Cardiac muscle cell (in vitro differentiated cells and primary cell): ENCODE data around the gene NME7. TPM values are rescaled to one million over a fixed set of nuclear protein-coding genes. Genes with fewer than 3 reads are reported as not detected.
"Not testable (repeated sequence)": the region's sequence is repeated elsewhere in the genome, so short reads cannot be mapped to it uniquely, and the experiment has no call there.

Experiments
- DNase-seq, 2 donors: peaks; one replicate each; pipeline versions ENCODE4 v3.0.0 to v3.0.0-alpha.2; 2010 to 2017; ENCODE audit warnings: low read depth in 1 of 2, low spot score in 1 of 2
- H3K27ac ChIP-seq: fragments of 200-600 bp; sonication (generic); 2 replicates; pipeline ENCODE4 v1.5.1; 2016
- H3K27me3 ChIP-seq: fragments of 200-600 bp; sonication (generic); 2 replicates; pipeline ENCODE4 v1.6.0; 2016; ENCODE audit warnings: control low read depth
- H3K36me3 ChIP-seq: fragments of 200-600 bp; sonication (generic); 2 replicates; pipeline ENCODE4 v1.5.1; 2016; ENCODE audit warnings: control low read depth
- H3K4me1 ChIP-seq: fragments of 200-600 bp; sonication (generic); 2 replicates; pipeline ENCODE4 v1.8.1; 2017; ENCODE audit warnings: low read depth, mild to moderate bottlenecking, mixed run types
- H3K4me3 ChIP-seq: fragments of 200-600 bp; sonication (generic); 2 replicates; pipeline ENCODE4 v1.5.1; 2016; ENCODE audit warnings: mild to moderate bottlenecking
- H3K9me3 ChIP-seq: fragments of 200-600 bp; sonication (generic); 2 replicates; pipeline ENCODE4 v1.5.1; 2017; ENCODE audit warnings: low read depth, mild to moderate bottlenecking, control low read depth
- CTCF ChIP-seq: IDR thresholded peaks from 2 replicates; pipeline ENCODE4 v1.5.1; 2012; ENCODE audit warnings: low read depth, mild to moderate bottlenecking, low read length
- polyA plus RNA-seq: library from polyadenylated mRNA; unstranded; fragments of >200 nt; fragmentation: Nextera tagmentation; extraction: Ambion mirVana; gene quantifications from 2 replicates; pipeline ENCODE4 v1.2.1, GENCODE V29; 2016
- total RNA-seq: library from RNA; depleted of rRNA; stranded (reverse); fragments of >200 nt; gene quantifications from 2 replicates; pipeline ENCODE4 v1.2.3, GENCODE V29; 2016

The NME7 gene
- total and polyA plus RNA-seq, 2 experiments from 2014 or later = 10.1 to 110 TPM

GRCh38 chr1:169339773-169340172, 27.8 kb downstream of the NME7 start:
- Histone ChIP-seq H3K27ac (no peak overlapping the region), H3K4me1 (no peaks in the 10 kb centered on the region), H3K9me3 (no peaks in the 10 kb centered on the region), H3K4me3 (no peak overlapping the region), H3K27me3 (no peaks in the 10 kb centered on the region), H3K36me3 (no peaks in the 10 kb centered on the region)
- no peak for DNase-seq
- TF ChIP-seq CTCF = no peak

- Histone ChIP-seq H3K4me1 (no peaks in the 10 kb centered on the region), H3K27me3 (no peaks in the 10 kb centered on the region), H3K27ac (no peak overlapping the region), H3K4me3 (no peak overlapping the region), H3K36me3 (no peaks in the 10 kb centered on the region), H3K9me3 (no peaks in the 10 kb centered on the region)
- TF ChIP-seq CTCF = no peak
- DNase-seq = no peak
These were observed 29.0 kb downstream of the NME7 start for GRCh38 chr1:169338617-169339016.

GRCh38 chr1:169336947-169337715, 30.5 kb downstream of the NME7 start:
- not testable (repeated sequence) for H3K27ac ChIP-seq, H3K36me3 ChIP-seq, DNase-seq, H3K9me3 ChIP-seq, H3K27me3 ChIP-seq, H3K4me1 ChIP-seq, H3K4me3 ChIP-seq

- not testable (repeated sequence) for H3K27ac ChIP-seq, H3K27me3 ChIP-seq, H3K4me3 ChIP-seq, H3K4me1 ChIP-seq, H3K9me3 ChIP-seq, DNase-seq, H3K36me3 ChIP-seq
These were observed 32.9 kb downstream of the NME7 start for GRCh38 chr1:169334727-169335126.

- Histone ChIP-seq H3K9me3 (no peaks in the 10 kb centered on the region), H3K36me3 (no peaks in the 10 kb centered on the region), H3K4me1 (no peaks in the 10 kb centered on the region), H3K27ac (no peak overlapping the region), H3K27me3 (no peaks in the 10 kb centered on the region), H3K4me3 (no peak overlapping the region)
- no peak for DNase-seq
- no peak for TF ChIP-seq CTCF
These were observed 36.7 kb downstream of the NME7 start for GRCh38 chr1:169330927-169331326.

GRCh38 chr1:169329383-169329782, 38.2 kb downstream of the NME7 start:
- no peak for DNase-seq
- Histone ChIP-seq H3K36me3 (no peaks in the 10 kb centered on the region), H3K4me3 (no peak overlapping the region), H3K27ac (no peak overlapping the region), H3K4me1 (no peaks in the 10 kb centered on the region), H3K9me3 (no peaks in the 10 kb centered on the region), H3K27me3 (no peaks in the 10 kb centered on the region)
- no peak for TF ChIP-seq CTCF
